GM23338 (cell line): Measurements from ENCODE around the gene FBXL5. TPM values are rescaled to one million over a fixed set of nuclear protein-coding genes. Genes with fewer than 3 reads are reported as not detected.

ENCODE experiments used
- ATAC-seq: fragments of 200-7000 bp; cut with Tn5 transposase; 3 replicates; pipeline ENCODE4 v1.9.1; 2020
- DNase-seq: peaks from one replicate; pipeline ENCODE4 v3.0.0-alpha.2; 2015; ENCODE audit warnings: low spot score
- H2AFZ ChIP-seq: fragments of 200-600 bp; sonication (generic); 2 replicates; pipeline ENCODE4 v1.8.0; 2016; ENCODE audit warnings: antibody characterized with exemption, mild to moderate bottlenecking, moderate library complexity
- H3F3A ChIP-seq: fragments of 200-600 bp; sonication (generic); replicated peaks from 2 replicates; pipeline ENCODE4 v1.8.0; 2017; ENCODE audit warnings: antibody characterized with exemption, mixed run types, low read depth
- H3K27ac ChIP-seq: fragments of 200-600 bp; sonication (generic); 2 replicates; pipeline ENCODE4 v1.6.1; 2016; ENCODE audit warnings: low read depth
- H3K27me3 ChIP-seq: fragments of 200-600 bp; sonication (generic); 2 replicates; pipeline ENCODE4 v1.8.0; 2016; ENCODE audit warnings: mild to moderate bottlenecking, mixed run types, moderate library complexity; ENCODE audit not compliant: insufficient read depth
- H3K36me3 ChIP-seq: fragments of 200-600 bp; sonication (generic); 2 replicates; pipeline ENCODE4 v1.8.0; 2016; ENCODE audit warnings: mild to moderate bottlenecking; ENCODE audit not compliant: insufficient read depth
- H3K4me1 ChIP-seq: fragments of 200-600 bp; sonication (generic); 2 replicates; pipeline ENCODE4 v1.8.0; 2016; ENCODE audit warnings: mild to moderate bottlenecking, moderate library complexity; ENCODE audit not compliant: insufficient read depth
- H3K4me2 ChIP-seq: fragments of 200-600 bp; sonication (generic); 2 replicates; pipeline ENCODE4 v1.7.1; 2017; ENCODE audit warnings: mixed run types
- H3K4me3 ChIP-seq: fragments of 200-600 bp; sonication (generic); 2 replicates; pipeline ENCODE4 v1.6.1; 2016; ENCODE audit warnings: mixed run types
- H3K79me2 ChIP-seq: fragments of 200-600 bp; sonication (generic); replicated peaks from 2 replicates; pipeline ENCODE4 v1.8.0; 2017; ENCODE audit warnings: mild to moderate bottlenecking; ENCODE audit not compliant: insufficient read depth
- H3K9me2 ChIP-seq: fragments of 200-600 bp; sonication (generic); 2 replicates; pipeline ENCODE4 v1.8.0; 2017; ENCODE audit not compliant: insufficient read depth
- H4K20me1 ChIP-seq: fragments of 200-600 bp; sonication (generic); replicated peaks from 2 replicates; pipeline ENCODE4 v1.8.0; 2017; ENCODE audit warnings: mild to moderate bottlenecking; ENCODE audit not compliant: insufficient read depth
- H3K27ac Mint-ChIP-seq: 2 replicates; pipeline ENCODE4 v1.8.0; 2020; ENCODE audit warnings: inconsistent platforms, mild to moderate bottlenecking, moderate library complexity, mixed read lengths
- H3K27me3 Mint-ChIP-seq: 3 replicates; pipeline ENCODE4 v1.8.0; 2022; ENCODE audit warnings: low read depth, mild to moderate bottlenecking, moderate library complexity, mixed read lengths, inconsistent platforms; ENCODE audit not compliant: insufficient read depth, poor library complexity
- H3K36me3 Mint-ChIP-seq: 3 replicates; pipeline ENCODE4 v1.8.0; 2021; ENCODE audit warnings: low read depth, mild to moderate bottlenecking, inconsistent platforms, moderate library complexity, mixed read lengths
- H3K4me1 Mint-ChIP-seq: 3 replicates; pipeline ENCODE4 v1.8.0; 2020; ENCODE audit warnings: mild to moderate bottlenecking, inconsistent platforms, mixed read lengths
- H3K4me3 Mint-ChIP-seq: 3 replicates; pipeline ENCODE4 v1.8.0; 2021; ENCODE audit warnings: moderate library complexity, mild to moderate bottlenecking, inconsistent platforms, mixed read lengths
- H3K9me3 Mint-ChIP-seq: 3 replicates; pipeline ENCODE4 v1.8.0; 2020; ENCODE audit warnings: moderate library complexity, mild to moderate bottlenecking, inconsistent platforms, mixed read lengths
- CREB1 ChIP-seq: fragments of 250-450 bp; sonication (Bioruptor Pico); IDR thresholded peaks from 2 replicates; pipeline ENCODE4 v1.5.0; 2020; ENCODE audit warnings: low read depth, mild to moderate bottlenecking, moderate library complexity
- EZH2 ChIP-seq: fragments of 200-600 bp; sonication (generic); IDR thresholded peaks from one replicate; pipeline ENCODE4 v1.8.0; 2017; ENCODE audit warnings: antibody characterized with exemption, mild to moderate bottlenecking, low read depth; ENCODE audit not compliant: unreplicated experiment
- EZH2phosphoT487 ChIP-seq: fragments of 200-600 bp; sonication (generic); IDR thresholded peaks from one replicate; pipeline ENCODE4 v1.8.1; 2018; ENCODE audit warnings: antibody characterized with exemption; ENCODE audit not compliant: unreplicated experiment
- JUNB ChIP-seq: IDR thresholded peaks from one replicate; pipeline ENCODE4 v1.6.1; 2016; ENCODE audit warnings: antibody characterized with exemption; ENCODE audit not compliant: unreplicated experiment
- NANOG ChIP-seq: IDR thresholded peaks from 2 replicates; pipeline ENCODE4 v1.6.1; 2016; ENCODE audit warnings: antibody characterized with exemption, borderline replicate concordance
- POLR2AphosphoS5 ChIP-seq: IDR thresholded peaks from 2 replicates; pipeline ENCODE4 v1.6.1; 2016; ENCODE audit warnings: antibody characterized with exemption, low read depth
- STAT1 ChIP-seq: IDR thresholded peaks from one replicate; pipeline ENCODE4 v1.6.1; 2016; ENCODE audit warnings: antibody characterized with exemption; ENCODE audit not compliant: unreplicated experiment
- ZNF114 ChIP-seq: fragments of 250-450 bp; sonication (Bioruptor Pico); IDR thresholded peaks from 2 replicates; pipeline ENCODE4 v1.5.0; 2020; ENCODE audit warnings: mild to moderate bottlenecking, moderate library complexity
- ZNF331 ChIP-seq: fragments of 250-450 bp; sonication (Bioruptor Pico); IDR thresholded peaks from 2 replicates; pipeline ENCODE4 v1.5.0; 2020; ENCODE audit warnings: low read depth, mild to moderate bottlenecking, moderate library complexity
- polyA plus RNA-seq: library from polyadenylated mRNA; unstranded; fragments of >200 nt; fragmentation: Nextera tagmentation; extraction: Ambion mirVana; gene quantifications from 2 replicates; pipeline ENCODE4 v1.2.1, GENCODE V29; 2016
- total RNA-seq: library from RNA; depleted of rRNA; stranded (reverse); fragments of >200 nt; shearing (Covaris generic); gene quantifications from 2 replicates; pipeline ENCODE4 v1.2.3, GENCODE V29; 2014
- TF ChIP-seq, protein P1 (sequence below): IDR thresholded peaks from one replicate; pipeline ENCODE4 v1.6.1; 2018; ENCODE audit warnings: antibody characterized with exemption; ENCODE audit not compliant: unreplicated experiment
- TF ChIP-seq, protein P2 (sequence below): fragments of 250-450 bp; sonication (Bioruptor Pico); IDR thresholded peaks from 2 replicates; pipeline ENCODE4 v1.5.0; 2020; ENCODE audit warnings: mild to moderate bottlenecking, moderate library complexity
- TF ChIP-seq, protein P3 (sequence below), 2 experiments: fragments of 200-600 bp in 1 of 2; sonication (generic) in 1 of 2; conservative IDR thresholded peaks; 2 replicates each; pipeline versions ENCODE4 v1.5.1 to v1.6.1; 2016 to 2017; ENCODE audit warnings: antibody characterized with exemption in 2 of 2, low read depth in 2 of 2, mild to moderate bottlenecking in 2 of 2, moderate library complexity in 1 of 2
- TF ChIP-seq, protein P4 (sequence below): IDR thresholded peaks from 2 replicates; pipeline ENCODE4 v1.6.1; 2016; ENCODE audit warnings: antibody characterized with exemption

Gene FBXL5
- total and polyA plus RNA-seq, 2 experiments from 2014 or later, result 55.7 to 81.9 TPM

DNA sequence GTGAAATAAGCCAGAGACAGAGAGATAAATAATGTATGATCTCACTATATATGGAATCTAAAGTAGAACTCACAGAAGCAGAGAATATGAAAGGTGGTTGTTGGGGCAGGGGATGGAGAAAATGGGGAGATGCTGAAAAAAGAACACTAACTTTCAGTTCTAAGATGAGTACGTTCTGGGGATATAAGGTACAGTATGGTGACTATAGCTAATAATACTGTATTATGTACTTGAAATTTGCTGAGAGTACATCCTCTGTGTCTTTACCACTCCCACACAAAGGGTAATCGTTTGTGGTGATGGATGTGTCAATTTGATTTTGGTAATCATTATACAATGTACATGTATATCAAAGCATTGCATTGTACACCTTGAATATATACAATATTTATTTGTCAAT is 6.6 kb downstream of the FBXL5 start:
- Histone ChIP-seq H3K36me3 (no peaks in the 10 kb centered on the region), H3K4me2 (no peak overlapping the region), H4K20me1 (peaks cover 5% of the 10 kb centered on the region; the same call in 1 of the 2 replicates), H3F3A (no peaks in the 10 kb centered on the region), H3K9me2 (no peaks in the 10 kb centered on the region), H3K27ac (no peak overlapping the region), H3K4me3 (no peak overlapping the region), H3K27me3 (no peaks in the 10 kb centered on the region), H3K79me2 (peaks cover 98% of the 10 kb centered on the region), H3K4me1 (peaks cover 11% of the 10 kb centered on the region; the same call in 1 of the 2 replicates), H2AFZ (no peak overlapping the region)
- TF ChIP-seq STAT1, result no peak
- TF ChIP-seq, protein P1, sequence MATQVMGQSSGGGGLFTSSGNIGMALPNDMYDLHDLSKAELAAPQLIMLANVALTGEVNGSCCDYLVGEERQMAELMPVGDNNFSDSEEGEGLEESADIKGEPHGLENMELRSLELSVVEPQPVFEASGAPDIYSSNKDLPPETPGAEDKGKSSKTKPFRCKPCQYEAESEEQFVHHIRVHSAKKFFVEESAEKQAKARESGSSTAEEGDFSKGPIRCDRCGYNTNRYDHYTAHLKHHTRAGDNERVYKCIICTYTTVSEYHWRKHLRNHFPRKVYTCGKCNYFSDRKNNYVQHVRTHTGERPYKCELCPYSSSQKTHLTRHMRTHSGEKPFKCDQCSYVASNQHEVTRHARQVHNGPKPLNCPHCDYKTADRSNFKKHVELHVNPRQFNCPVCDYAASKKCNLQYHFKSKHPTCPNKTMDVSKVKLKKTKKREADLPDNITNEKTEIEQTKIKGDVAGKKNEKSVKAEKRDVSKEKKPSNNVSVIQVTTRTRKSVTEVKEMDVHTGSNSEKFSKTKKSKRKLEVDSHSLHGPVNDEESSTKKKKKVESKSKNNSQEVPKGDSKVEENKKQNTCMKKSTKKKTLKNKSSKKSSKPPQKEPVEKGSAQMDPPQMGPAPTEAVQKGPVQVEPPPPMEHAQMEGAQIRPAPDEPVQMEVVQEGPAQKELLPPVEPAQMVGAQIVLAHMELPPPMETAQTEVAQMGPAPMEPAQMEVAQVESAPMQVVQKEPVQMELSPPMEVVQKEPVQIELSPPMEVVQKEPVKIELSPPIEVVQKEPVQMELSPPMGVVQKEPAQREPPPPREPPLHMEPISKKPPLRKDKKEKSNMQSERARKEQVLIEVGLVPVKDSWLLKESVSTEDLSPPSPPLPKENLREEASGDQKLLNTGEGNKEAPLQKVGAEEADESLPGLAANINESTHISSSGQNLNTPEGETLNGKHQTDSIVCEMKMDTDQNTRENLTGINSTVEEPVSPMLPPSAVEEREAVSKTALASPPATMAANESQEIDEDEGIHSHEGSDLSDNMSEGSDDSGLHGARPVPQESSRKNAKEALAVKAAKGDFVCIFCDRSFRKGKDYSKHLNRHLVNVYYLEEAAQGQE, result no peak
- no peak for TF ChIP-seq POLR2AphosphoS5
- TF ChIP-seq CREB1 (CRISPR knock-in tag), result no peak
- no peak for TF ChIP-seq JUNB
- TF ChIP-seq ZNF331 (CRISPR knock-in tag), result no peak
- TF ChIP-seq, protein P2, sequence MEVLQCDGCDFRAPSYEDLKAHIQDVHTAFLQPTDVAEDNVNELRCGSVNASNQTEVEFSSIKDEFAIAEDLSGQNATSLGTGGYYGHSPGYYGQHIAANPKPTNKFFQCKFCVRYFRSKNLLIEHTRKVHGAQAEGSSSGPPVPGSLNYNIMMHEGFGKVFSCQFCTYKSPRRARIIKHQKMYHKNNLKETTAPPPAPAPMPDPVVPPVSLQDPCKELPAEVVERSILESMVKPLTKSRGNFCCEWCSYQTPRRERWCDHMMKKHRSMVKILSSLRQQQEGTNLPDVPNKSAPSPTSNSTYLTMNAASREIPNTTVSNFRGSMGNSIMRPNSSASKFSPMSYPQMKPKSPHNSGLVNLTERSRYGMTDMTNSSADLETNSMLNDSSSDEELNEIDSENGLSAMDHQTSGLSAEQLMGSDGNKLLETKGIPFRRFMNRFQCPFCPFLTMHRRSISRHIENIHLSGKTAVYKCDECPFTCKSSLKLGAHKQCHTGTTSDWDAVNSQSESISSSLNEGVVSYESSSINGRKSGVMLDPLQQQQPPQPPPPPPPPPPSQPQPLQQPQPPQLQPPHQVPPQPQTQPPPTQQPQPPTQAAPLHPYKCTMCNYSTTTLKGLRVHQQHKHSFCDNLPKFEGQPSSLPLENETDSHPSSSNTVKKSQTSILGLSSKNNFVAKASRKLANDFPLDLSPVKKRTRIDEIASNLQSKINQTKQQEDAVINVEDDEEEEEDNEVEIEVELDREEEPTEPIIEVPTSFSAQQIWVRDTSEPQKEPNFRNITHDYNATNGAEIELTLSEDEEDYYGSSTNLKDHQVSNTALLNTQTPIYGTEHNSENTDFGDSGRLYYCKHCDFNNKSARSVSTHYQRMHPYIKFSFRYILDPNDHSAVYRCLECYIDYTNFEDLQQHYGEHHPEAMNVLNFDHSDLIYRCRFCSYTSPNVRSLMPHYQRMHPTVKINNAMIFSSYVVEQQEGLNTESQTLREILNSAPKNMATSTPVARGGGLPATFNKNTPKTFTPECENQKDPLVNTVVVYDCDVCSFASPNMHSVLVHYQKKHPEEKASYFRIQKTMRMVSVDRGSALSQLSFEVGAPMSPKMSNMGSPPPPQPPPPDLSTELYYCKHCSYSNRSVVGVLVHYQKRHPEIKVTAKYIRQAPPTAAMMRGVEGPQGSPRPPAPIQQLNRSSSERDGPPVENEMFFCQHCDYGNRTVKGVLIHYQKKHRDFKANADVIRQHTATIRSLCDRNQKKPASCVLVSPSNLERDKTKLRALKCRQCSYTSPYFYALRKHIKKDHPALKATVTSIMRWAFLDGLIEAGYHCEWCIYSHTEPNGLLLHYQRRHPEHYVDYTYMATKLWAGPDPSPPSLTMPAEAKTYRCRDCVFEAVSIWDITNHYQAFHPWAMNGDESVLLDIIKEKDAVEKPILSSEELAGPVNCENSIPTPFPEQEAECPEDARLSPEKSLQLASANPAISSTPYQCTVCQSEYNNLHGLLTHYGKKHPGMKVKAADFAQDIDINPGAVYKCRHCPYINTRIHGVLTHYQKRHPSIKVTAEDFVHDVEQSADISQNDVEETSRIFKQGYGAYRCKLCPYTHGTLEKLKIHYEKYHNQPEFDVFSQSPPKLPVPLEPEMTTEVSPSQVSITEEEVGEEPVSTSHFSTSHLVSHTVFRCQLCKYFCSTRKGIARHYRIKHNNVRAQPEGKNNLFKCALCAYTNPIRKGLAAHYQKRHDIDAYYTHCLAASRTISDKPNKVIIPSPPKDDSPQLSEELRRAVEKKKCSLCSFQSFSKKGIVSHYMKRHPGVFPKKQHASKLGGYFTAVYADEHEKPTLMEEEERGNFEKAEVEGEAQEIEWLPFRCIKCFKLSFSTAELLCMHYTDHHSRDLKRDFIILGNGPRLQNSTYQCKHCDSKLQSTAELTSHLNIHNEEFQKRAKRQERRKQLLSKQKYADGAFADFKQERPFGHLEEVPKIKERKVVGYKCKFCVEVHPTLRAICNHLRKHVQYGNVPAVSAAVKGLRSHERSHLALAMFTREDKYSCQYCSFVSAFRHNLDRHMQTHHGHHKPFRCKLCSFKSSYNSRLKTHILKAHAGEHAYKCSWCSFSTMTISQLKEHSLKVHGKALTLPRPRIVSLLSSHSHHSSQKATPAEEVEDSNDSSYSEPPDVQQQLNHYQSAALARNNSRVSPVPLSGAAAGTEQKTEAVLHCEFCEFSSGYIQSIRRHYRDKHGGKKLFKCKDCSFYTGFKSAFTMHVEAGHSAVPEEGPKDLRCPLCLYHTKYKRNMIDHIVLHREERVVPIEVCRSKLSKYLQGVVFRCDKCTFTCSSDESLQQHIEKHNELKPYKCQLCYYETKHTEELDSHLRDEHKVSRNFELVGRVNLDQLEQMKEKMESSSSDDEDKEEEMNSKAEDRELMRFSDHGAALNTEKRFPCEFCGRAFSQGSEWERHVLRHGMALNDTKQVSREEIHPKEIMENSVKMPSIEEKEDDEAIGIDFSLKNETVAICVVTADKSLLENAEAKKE, result no peak
- no peak for TF ChIP-seq EZH2phosphoT487
- TF ChIP-seq NANOG, result no peak
- TF ChIP-seq EZH2, result no peak
- TF ChIP-seq, protein P3, sequence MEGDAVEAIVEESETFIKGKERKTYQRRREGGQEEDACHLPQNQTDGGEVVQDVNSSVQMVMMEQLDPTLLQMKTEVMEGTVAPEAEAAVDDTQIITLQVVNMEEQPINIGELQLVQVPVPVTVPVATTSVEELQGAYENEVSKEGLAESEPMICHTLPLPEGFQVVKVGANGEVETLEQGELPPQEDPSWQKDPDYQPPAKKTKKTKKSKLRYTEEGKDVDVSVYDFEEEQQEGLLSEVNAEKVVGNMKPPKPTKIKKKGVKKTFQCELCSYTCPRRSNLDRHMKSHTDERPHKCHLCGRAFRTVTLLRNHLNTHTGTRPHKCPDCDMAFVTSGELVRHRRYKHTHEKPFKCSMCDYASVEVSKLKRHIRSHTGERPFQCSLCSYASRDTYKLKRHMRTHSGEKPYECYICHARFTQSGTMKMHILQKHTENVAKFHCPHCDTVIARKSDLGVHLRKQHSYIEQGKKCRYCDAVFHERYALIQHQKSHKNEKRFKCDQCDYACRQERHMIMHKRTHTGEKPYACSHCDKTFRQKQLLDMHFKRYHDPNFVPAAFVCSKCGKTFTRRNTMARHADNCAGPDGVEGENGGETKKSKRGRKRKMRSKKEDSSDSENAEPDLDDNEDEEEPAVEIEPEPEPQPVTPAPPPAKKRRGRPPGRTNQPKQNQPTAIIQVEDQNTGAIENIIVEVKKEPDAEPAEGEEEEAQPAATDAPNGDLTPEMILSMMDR (conservative IDR thresholded peaks at IDR 0.05; ENCODE audit: low read depth in 2 of 2), result no peak
- TF ChIP-seq ZNF114 (CRISPR knock-in tag), result no peak
- TF ChIP-seq, protein P4, sequence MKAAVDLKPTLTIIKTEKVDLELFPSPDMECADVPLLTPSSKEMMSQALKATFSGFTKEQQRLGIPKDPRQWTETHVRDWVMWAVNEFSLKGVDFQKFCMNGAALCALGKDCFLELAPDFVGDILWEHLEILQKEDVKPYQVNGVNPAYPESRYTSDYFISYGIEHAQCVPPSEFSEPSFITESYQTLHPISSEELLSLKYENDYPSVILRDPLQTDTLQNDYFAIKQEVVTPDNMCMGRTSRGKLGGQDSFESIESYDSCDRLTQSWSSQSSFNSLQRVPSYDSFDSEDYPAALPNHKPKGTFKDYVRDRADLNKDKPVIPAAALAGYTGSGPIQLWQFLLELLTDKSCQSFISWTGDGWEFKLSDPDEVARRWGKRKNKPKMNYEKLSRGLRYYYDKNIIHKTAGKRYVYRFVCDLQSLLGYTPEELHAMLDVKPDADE, result no peak
- ATAC-seq (no peak), DNase-seq (no peak)
- peaks cover 21% of the 10 kb centered on the region for H3K4me1 Mint-ChIP-seq
- no peak overlapping the region for H3K27ac Mint-ChIP-seq
- peaks cover 2% of the 10 kb centered on the region for H3K27me3 Mint-ChIP-seq
- H3K4me3 Mint-ChIP-seq, result no peak overlapping the region
- no peaks in the 10 kb centered on the region for H3K9me3 Mint-ChIP-seq
- H3K36me3 Mint-ChIP-seq, result no peaks in the 10 kb centered on the region
